Kidney (tissue), 14 donors: ENCODE data around the gene SMARCAL1. TPM values are rescaled to one million over a fixed set of nuclear protein-coding genes. Genes with fewer than 3 reads are reported as not detected.

Source experiments
- DNase-seq, 5 donors: peaks; one replicate each; pipeline ENCODE4 v3.0.0-alpha.2; 2013 to 2020
- FAIRE-seq: peaks from 2 replicates; lab custom pipeline; 2012; peaks lifted over from hg19 to GRCh38; lab: Jason Lieb, UNC
- H3K27ac ChIP-seq, 2 donors: one replicate each; pipeline ENCODE4 v1.7.0; 2013; ENCODE audit warnings: low read depth in 2 of 2, low read length in 2 of 2, inconsistent platforms in 1 of 2
- H3K27me3 ChIP-seq: one replicate; pipeline ENCODE4 v1.7.1; 2013; ENCODE audit warnings: low read length, inconsistent platforms; ENCODE audit not compliant: control insufficient read depth, insufficient read depth
- H3K36me3 ChIP-seq, 3 donors: one replicate each; pipeline versions ENCODE4 v1.7.0 to v1.7.1; 2013; ENCODE audit warnings: low read length in 3 of 3, control low read depth in 1 of 3, inconsistent platforms in 1 of 3; ENCODE audit not compliant: insufficient read depth in 3 of 3, control insufficient read depth in 2 of 3
- H3K4me1 ChIP-seq, 3 donors: one replicate each; pipeline versions ENCODE4 v1.7.0 to v1.7.1; 2013; ENCODE audit warnings: low read length in 3 of 3, inconsistent platforms in 1 of 3, low read depth in 1 of 3; ENCODE audit not compliant: control insufficient read depth in 2 of 3, insufficient read depth in 2 of 3
- H3K4me3 ChIP-seq, 3 donors: one replicate each; pipeline versions ENCODE4 v1.7.0 to v1.8.1; 2013; ENCODE audit warnings: low read length in 3 of 3, control low read depth in 1 of 3, inconsistent platforms in 1 of 3
- H3K9ac ChIP-seq, 3 donors: one replicate each; pipeline versions ENCODE4 v1.7.0 to v1.7.1; 2013; ENCODE audit warnings: low read length in 3 of 3, control low read depth in 1 of 3, inconsistent platforms in 1 of 3
- H3K9me3 ChIP-seq, 3 donors: one replicate each; pipeline versions ENCODE4 v1.7.0 to v1.7.1; 2013; ENCODE audit warnings: low read length in 3 of 3, control low read depth in 1 of 3, inconsistent platforms in 1 of 3; ENCODE audit not compliant: control insufficient read depth in 2 of 3, insufficient read depth in 1 of 3
- CTCF ChIP-seq: IDR thresholded peaks from 3 replicates; pipeline ENCODE4 v1.5.1; 2012; ENCODE audit warnings: mild to moderate bottlenecking, moderate library complexity, borderline replicate concordance; ENCODE audit not compliant: insufficient read depth; ENCODE audit errors: extremely low read depth
- intact Hi-C: fragments of 100-400 bp; cut with DNase I; formaldehyde crosslinking; loops from one replicate; pipeline ENCODE4 v1.11.1; 2022
- polyA plus RNA-seq: library from polyadenylated mRNA; stranded (reverse); fragments of 350-450 nt; fragmentation: Illumina TruSeq; extraction: RNeasy Lipid Tissue Mini Kit (QIAGEN cat#74804); gene quantifications from one replicate; pipeline ENCODE4 v1.2.3, GENCODE V29; 2014; ENCODE audit warnings: low read depth, low replicate concordance; ENCODE audit not compliant: insufficient read depth
- total RNA-seq: library from RNA; stranded (reverse); fragmentation: NEBNext Ultra II Directional; extraction: Animal tissue kit (Norgen Biotek cat#: 25700); gene quantifications from one replicate; pipeline ENCODE4 v1.2.1, GENCODE V29; 2021
- donor health status: control.
- donor health status: control.
- donor health status: control.
- donor health status: control.
- donor health status: control.
- donor health status: DM: yes; HTN: yes; CAD: no.
- donor health status: Normal renal cell carcinoma (clear cell type).

SMARCAL1 gene
- total and polyA plus RNA-seq, 2 donors from 2014 or later = 9.7 to 17.3 TPM

DNA sequence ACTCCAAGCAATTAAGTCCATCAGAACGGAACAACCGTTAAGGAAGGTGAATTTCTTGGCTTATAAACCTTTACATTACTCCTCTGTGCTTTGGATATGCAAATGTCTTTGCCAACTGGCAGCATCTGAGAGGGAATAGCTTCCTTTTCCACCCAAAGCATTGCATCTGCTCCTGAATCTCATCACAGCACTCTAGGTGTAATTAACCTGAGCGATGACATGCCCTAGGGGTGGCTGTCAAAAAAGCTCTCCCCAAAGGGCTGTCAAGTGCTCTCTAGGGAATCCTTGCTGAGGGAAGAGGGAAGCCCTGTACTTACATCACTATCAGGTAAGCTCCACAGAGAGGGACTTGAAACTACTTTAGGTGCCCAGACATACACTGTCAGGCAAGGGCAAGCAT lies 5.5 kb upstream of the SMARCAL1 start:
- H3K36me3 ChIP-seq = no peaks in the 10 kb centered on the region
- intact Hi-C loops = no loop called here
- no peaks in the 10 kb centered on the region for H3K4me1 ChIP-seq
- H3K27me3 ChIP-seq = no peaks in the 10 kb centered on the region
- no peak for FAIRE-seq
- no peaks in the 10 kb centered on the region for H3K9me3 ChIP-seq
- DNase-seq = no peak
- no peak overlapping the region for H3K4me3 ChIP-seq
- no peak overlapping the region for H3K9ac ChIP-seq
- H3K27ac ChIP-seq = no peak overlapping the region
- no peak for TF ChIP-seq CTCF

GRCh38 chr2:216408426-216409290 lies 3.6 kb upstream of the SMARCAL1 start:
- Histone ChIP-seq H3K4me3 (no peak overlapping the region), H3K27me3 (no peaks in the 10 kb centered on the region), H3K9ac (no peak overlapping the region), H3K27ac (no peak overlapping the region), H3K4me1 (no peaks in the 10 kb centered on the region), H3K36me3 (no peaks in the 10 kb centered on the region), H3K9me3 (no peaks in the 10 kb centered on the region)
- DNase-seq (no peak), FAIRE-seq (no peak)
- intact Hi-C loops = no loop called here
- TF ChIP-seq CTCF = no peak

- no peak for TF ChIP-seq CTCF
Observed at GRCh38 chr2:216410550-216410949, 1.7 kb upstream of the SMARCAL1 start.

More at GRCh38 chr2:216410550-216410949, 1.7 kb upstream of the SMARCAL1 start:
- intact Hi-C loops = no loop called here
- Histone ChIP-seq H3K9ac (no peak overlapping the region), H3K9me3 (no peaks in the 10 kb centered on the region), H3K36me3 (peaks cover 0 to 5% (median 3%) of the 10 kb centered on the region in 3 donors), H3K4me1 (no peaks in the 10 kb centered on the region), H3K27me3 (no peaks in the 10 kb centered on the region), H3K4me3 (no peak overlapping the region), H3K27ac (no peak overlapping the region)
- no peak for DNase-seq
- no peak for FAIRE-seq
